Measurements from ENCODE around the gene TBX18. TPM values are rescaled to one million over a fixed set of nuclear protein-coding genes. Genes with fewer than 3 reads are reported as not detected.
A peak's percentile ranks its signal among the peaks of the same experiment; 100 is the strongest.

The TBX18 gene
- total and polyA plus RNA-seq, 4 donors: 0.10 to 0.59 (median 0.19) TPM; not detected in 1

DNA sequence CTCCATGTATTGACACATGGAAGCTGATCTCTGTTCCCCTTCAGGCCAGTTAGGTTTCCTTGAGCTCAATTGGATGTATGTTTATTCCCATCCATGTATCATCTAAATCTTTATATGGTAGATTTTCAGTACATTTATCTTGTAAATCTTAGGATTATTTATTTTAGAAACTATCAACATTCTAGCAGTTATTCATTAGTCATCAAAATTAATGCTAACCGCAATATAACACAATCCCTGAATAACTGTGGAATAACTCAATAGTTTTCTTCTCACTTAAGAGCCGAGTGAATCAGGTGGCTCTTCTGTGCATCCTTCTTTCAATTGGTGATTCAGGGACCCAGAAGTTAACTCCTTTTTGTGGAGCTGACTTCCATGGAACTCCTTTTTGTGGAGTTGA lies 15.5 kb upstream of the TBX18 start (continued):
- TF ChIP-seq, protein P1, sequence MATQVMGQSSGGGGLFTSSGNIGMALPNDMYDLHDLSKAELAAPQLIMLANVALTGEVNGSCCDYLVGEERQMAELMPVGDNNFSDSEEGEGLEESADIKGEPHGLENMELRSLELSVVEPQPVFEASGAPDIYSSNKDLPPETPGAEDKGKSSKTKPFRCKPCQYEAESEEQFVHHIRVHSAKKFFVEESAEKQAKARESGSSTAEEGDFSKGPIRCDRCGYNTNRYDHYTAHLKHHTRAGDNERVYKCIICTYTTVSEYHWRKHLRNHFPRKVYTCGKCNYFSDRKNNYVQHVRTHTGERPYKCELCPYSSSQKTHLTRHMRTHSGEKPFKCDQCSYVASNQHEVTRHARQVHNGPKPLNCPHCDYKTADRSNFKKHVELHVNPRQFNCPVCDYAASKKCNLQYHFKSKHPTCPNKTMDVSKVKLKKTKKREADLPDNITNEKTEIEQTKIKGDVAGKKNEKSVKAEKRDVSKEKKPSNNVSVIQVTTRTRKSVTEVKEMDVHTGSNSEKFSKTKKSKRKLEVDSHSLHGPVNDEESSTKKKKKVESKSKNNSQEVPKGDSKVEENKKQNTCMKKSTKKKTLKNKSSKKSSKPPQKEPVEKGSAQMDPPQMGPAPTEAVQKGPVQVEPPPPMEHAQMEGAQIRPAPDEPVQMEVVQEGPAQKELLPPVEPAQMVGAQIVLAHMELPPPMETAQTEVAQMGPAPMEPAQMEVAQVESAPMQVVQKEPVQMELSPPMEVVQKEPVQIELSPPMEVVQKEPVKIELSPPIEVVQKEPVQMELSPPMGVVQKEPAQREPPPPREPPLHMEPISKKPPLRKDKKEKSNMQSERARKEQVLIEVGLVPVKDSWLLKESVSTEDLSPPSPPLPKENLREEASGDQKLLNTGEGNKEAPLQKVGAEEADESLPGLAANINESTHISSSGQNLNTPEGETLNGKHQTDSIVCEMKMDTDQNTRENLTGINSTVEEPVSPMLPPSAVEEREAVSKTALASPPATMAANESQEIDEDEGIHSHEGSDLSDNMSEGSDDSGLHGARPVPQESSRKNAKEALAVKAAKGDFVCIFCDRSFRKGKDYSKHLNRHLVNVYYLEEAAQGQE (IDR thresholded peaks at IDR 0.05): no peak
- no peak for TF ChIP-seq ATF3 (IDR thresholded peaks at IDR 0.05)
- TF ChIP-seq RAD21 (IDR thresholded peaks at IDR 0.05): no peak
- no peak for TF ChIP-seq NR2F2 (IDR thresholded peaks at IDR 0.05)
- TF ChIP-seq JUND (IDR thresholded peaks at IDR 0.05): no peak
- no peak for TF ChIP-seq YY1 (IDR thresholded peaks at IDR 0.05)
- no peak for TF ChIP-seq GABPA (IDR thresholded peaks at IDR 0.05 in 1 of 2, conservative IDR thresholded peaks at IDR 0.05 in 1 of 2)

- no peak for TF ChIP-seq FOXA1 (IDR thresholded peaks at IDR 0.05)
- TF ChIP-seq RXRA (IDR thresholded peaks at IDR 0.05): no peak
- no peak for TF ChIP-seq GABPA (IDR thresholded peaks at IDR 0.05 in 1 of 2, conservative IDR thresholded peaks at IDR 0.05 in 1 of 2)
- peak in 1 of 2 donors; percentile 57 for TF ChIP-seq RAD21 (IDR thresholded peaks at IDR 0.05)
- Histone ChIP-seq H3K9me3 (ENCODE audit: control insufficient read depth in 4 of 4, low read length in 3 of 4) (no peaks in the 10 kb centered on the region), H3K4me1 (ENCODE audit: control insufficient read depth in 4 of 4, insufficient read depth in 4 of 4, low read length in 3 of 4) (peaks cover 0 to 7% (median 0%) of the 10 kb centered on the region in 4 donors), H3K9ac (ENCODE audit: low read depth in 1 of 2, low read length in 2 of 2) (no peak overlapping the region), H3K36me3 (ENCODE audit: control insufficient read depth in 4 of 4, insufficient read depth in 3 of 4, low read depth in 1 of 4, low read length in 3 of 4) (no peaks in the 10 kb centered on the region), H3K27ac (ENCODE audit: low read depth in 1 of 2, low read length in 2 of 2) (no peak overlapping the region), H3K4me3 (ENCODE audit: low read depth in 1 of 3, low read length in 3 of 3) (no peak overlapping the region), H3K27me3 (ENCODE audit: control insufficient read depth in 4 of 4, insufficient read depth in 4 of 4, low read length in 3 of 4) (no peaks in the 10 kb centered on the region)
- no peak for DNase-seq (ENCODE audit: low spot score)
- 75% methylated on average over 1 of the region's 1 CpG for whole genome bisulfite sequencing
Observed at GRCh38 chr6:84779380-84779779, 15.0 kb upstream of the TBX18 start.

- WGBS: 88% methylated on average over 1 of the region's 1 CpG
- peaks cover 0 to under 1% (median 0%) of the 10 kb centered on the region in 4 donors for H3K27me3 ChIP-seq (ENCODE audit: control insufficient read depth in 4 of 4, insufficient read depth in 4 of 4, low read length in 3 of 4)
- H3K4me1 ChIP-seq (ENCODE audit: control insufficient read depth in 4 of 4, insufficient read depth in 4 of 4, low read length in 3 of 4): peaks cover 3 to 22% (median 11%) of the 10 kb centered on the region in 4 donors
- no peak for TF ChIP-seq EGR1 (IDR thresholded peaks at IDR 0.05; ENCODE audit: low read depth in 2 of 2)
- no peak for TF ChIP-seq ZBTB33 (IDR thresholded peaks at IDR 0.05)
- TF ChIP-seq MAX (IDR thresholded peaks at IDR 0.05): no peak
- no peak for TF ChIP-seq RAD21 (IDR thresholded peaks at IDR 0.05)
- TF ChIP-seq, protein P1 (IDR thresholded peaks at IDR 0.05): no peak
- TF ChIP-seq YY1 (IDR thresholded peaks at IDR 0.05): no peak
- no peak overlapping the region for H3K9ac ChIP-seq (ENCODE audit: low read depth in 1 of 2, low read length in 2 of 2)
- H3K4me3 ChIP-seq (ENCODE audit: low read depth in 1 of 3, low read length in 3 of 3): no peak overlapping the region
- peaks cover 0 to 2% (median under 1%) of the 10 kb centered on the region in 4 donors for H3K9me3 ChIP-seq (ENCODE audit: control insufficient read depth in 4 of 4, low read length in 3 of 4)
- H3K27ac ChIP-seq (ENCODE audit: low read depth in 1 of 2, low read length in 2 of 2): no peak overlapping the region
- no peaks in the 10 kb centered on the region for H3K36me3 ChIP-seq (ENCODE audit: control insufficient read depth in 4 of 4, insufficient read depth in 3 of 4, low read depth in 1 of 4, low read length in 3 of 4)
- DNase-seq (ENCODE audit: low spot score): no peak
Observed at GRCh38 chr6:84777888-84778287, 13.5 kb upstream of the TBX18 start.
